HepG2 (cell line): ENCODE results near the gene NCS1. TPM values are rescaled to one million over a fixed set of nuclear protein-coding genes. Genes with fewer than 3 reads are reported as not detected.

ENCODE experiments used
- ATAC-seq: fragments of 200-7000 bp; cut with Tn5 transposase; 3 replicates; pipeline ENCODE4 v1.9.1; 2020; ENCODE audit warnings: mild to moderate bottlenecking, moderate library complexity
- BruUV-seq: library from RNA; stranded (reverse); fragments of 400-500 nt; replicated peaks from 2 replicates; lab custom pipeline; 2021; lab: Mats Ljungman, UMichigan
- CTCF ChIA-PET: fragments of 300-600 bp; formaldehyde crosslinking; extraction: SDS; loops from one replicate; lab custom pipeline; 2021; ENCODE audit warnings: low total read pairs, inconsistent platforms, low intra/inter-chr PET ratio; lab: Yijun Ruan, JAX
- POLR2A ChIA-PET: fragments of 350-600 bp; sonication (Branson Sonifier 250); formaldehyde crosslinking; loops from one replicate; lab custom pipeline; 2020; ENCODE audit warnings: antibody characterized with exemption, inconsistent platforms; lab: Yijun Ruan, JAX
- DNase-seq: peaks from one replicate; pipeline ENCODE4 v3.0.0-alpha.2; 2015; ENCODE audit warnings: low spot score
- FAIRE-seq: peaks from 3 replicates; lab custom pipeline; 2011; peaks lifted over from hg19 to GRCh38; lab: Jason Lieb, UNC
- H2AFZ ChIP-seq: one replicate; pipeline ENCODE4 v1.6.1; 2011; ENCODE audit warnings: low read length, inconsistent platforms
- H3K27ac ChIP-seq: fragments of 300-600 bp; 3 replicates; pipeline ENCODE4 v1.8.0; 2011; ENCODE audit warnings: mixed run types, mild to moderate bottlenecking, mixed read lengths, low read length, inconsistent platforms; ENCODE audit not compliant: insufficient read depth; ENCODE audit errors: extremely low read length
- H3K27me3 ChIP-seq, 2 experiments: fragments of 200-600 bp in 1 of 2; 2 replicates in 1 of 2; 3 replicates in 1 of 2; pipeline versions ENCODE4 v1.6.0 to v1.8.0; 2011; ENCODE audit warnings: low read length in 2 of 2, mild to moderate bottlenecking in 2 of 2, moderate library complexity in 2 of 2, inconsistent platforms in 1 of 2; ENCODE audit not compliant: insufficient read depth in 2 of 2, control insufficient read depth in 1 of 2
- H3K36me3 ChIP-seq, 2 experiments: fragments of 200-600 bp in 1 of 2; replicated peaks in 1 of 2; 2 replicates in 1 of 2; 3 replicates in 1 of 2; pipeline versions ENCODE4 v1.5.1 to v1.8.0; 2011; ENCODE audit warnings: low read length in 2 of 2, inconsistent platforms in 1 of 2; ENCODE audit not compliant: insufficient read depth in 2 of 2, control insufficient read depth in 1 of 2
- H3K4me1 ChIP-seq: 2 replicates; pipeline ENCODE4 v1.5.1; 2012; ENCODE audit warnings: low read length, inconsistent platforms; ENCODE audit not compliant: insufficient read depth
- H3K4me2 ChIP-seq: 2 replicates; pipeline ENCODE4 v1.6.0; 2011; ENCODE audit warnings: low read depth, low read length, inconsistent platforms
- H3K4me3 ChIP-seq, 3 experiments: fragments of 200-600 bp in 1 of 3; sonication (generic), shearing (Covaris generic) in 1 of 3; replicated peaks in 1 of 3; 2 replicates each; pipeline ENCODE4 v1.5.1; 2011 to 2016; ENCODE audit warnings: low read length in 3 of 3, inconsistent platforms in 2 of 3, low read depth in 2 of 3, mild to moderate bottlenecking in 2 of 3, control low read depth in 1 of 3, mixed read lengths in 1 of 3; ENCODE audit not compliant: insufficient read depth in 1 of 3
- H3K79me2 ChIP-seq: one replicate; pipeline ENCODE4 v1.6.1; 2011; ENCODE audit warnings: low read length, inconsistent platforms; ENCODE audit not compliant: insufficient read depth
- H3K9ac ChIP-seq: 2 replicates; pipeline ENCODE4 v1.6.0; 2011; ENCODE audit warnings: mild to moderate bottlenecking, low read depth, low read length, inconsistent platforms; ENCODE audit not compliant: insufficient read depth
- H3K9me3 ChIP-seq: 2 replicates; pipeline ENCODE4 v1.5.1; 2012; ENCODE audit warnings: mild to moderate bottlenecking, low read length
- H4K20me1 ChIP-seq: 2 replicates; pipeline ENCODE4 v1.6.0; 2011; ENCODE audit warnings: inconsistent platforms, mild to moderate bottlenecking, low read length, moderate library complexity; ENCODE audit not compliant: insufficient read depth
- ARID4A ChIP-seq: sonication (generic); formaldehyde crosslinking; IDR thresholded peaks from 2 replicates; pipeline ENCODE4 v1.5.0; 2020; ENCODE audit warnings: mild to moderate bottlenecking, missing genetic modification reagents, borderline replicate concordance
- CCDC6 ChIP-seq: sonication (generic); formaldehyde crosslinking; IDR thresholded peaks from 2 replicates; pipeline ENCODE4 v1.8.1; 2022; ENCODE audit warnings: mild to moderate bottlenecking, missing genetic modification reagents, moderate library complexity
- CTCF ChIP-seq: sonication (generic); formaldehyde crosslinking; IDR thresholded peaks from 2 replicates; pipeline ENCODE4 v1.5.0; 2020; ENCODE audit warnings: mild to moderate bottlenecking, missing genetic modification reagents, moderate library complexity
- FOSL1 ChIP-seq: sonication (generic); formaldehyde crosslinking; IDR thresholded peaks from 2 replicates; pipeline ENCODE4 v1.9.0; 2021; ENCODE audit warnings: missing genetic modification reagents, borderline replicate concordance
- ZNF333 ChIP-seq: sonication (generic); formaldehyde crosslinking; IDR thresholded peaks from 2 replicates; pipeline ENCODE4 v1.4.0; 2020; ENCODE audit warnings: mild to moderate bottlenecking, missing genetic modification reagents, borderline replicate concordance
- ZNF607 ChIP-seq: sonication (generic); formaldehyde crosslinking; IDR thresholded peaks from 2 replicates; pipeline ENCODE4 v1.5.1; 2020; ENCODE audit warnings: missing genetic modification reagents, mild to moderate bottlenecking, borderline replicate concordance
- ZNF782 ChIP-seq: sonication (generic); formaldehyde crosslinking; IDR thresholded peaks from 2 replicates; pipeline ENCODE4 v1.4.0; 2020; ENCODE audit warnings: missing genetic modification reagents, mild to moderate bottlenecking, borderline replicate concordance
- WGBS: methylation state at CpG from one replicate; pipeline ENCODE4 v1.1.6; 2017; ENCODE audit warnings: low lambda C conversion rate; 5-methylcytosine and 5-hydroxymethylcytosine counted together
- in situ Hi-C: cut with HindIII; loops from 2 replicates; pipeline ENCODE4 v1.10.0; 2017; ENCODE audit warnings: low pct_unique_long_range_greater_than_20kb; ENCODE audit not compliant: extremely low pct_ligation_motif_present
- intact Hi-C: fragments of 100-400 bp; cut with micrococcal nuclease; formaldehyde crosslinking; loops from one replicate; pipeline ENCODE4 v1.10.0; 2022; ENCODE audit not compliant: unreplicated experiment
- polyA plus RNA-seq, 8 experiments: library from polyadenylated mRNA; depleted of rRNA in 3 of 8; stranded (reverse) in 7 of 8; unstranded in 1 of 8; fragments of >200 nt; fragmentation: Illumina TruSeq in 4 of 8; extraction: Trizol in 4 of 8; gene quantifications; 2 replicates each; pipeline versions ENCODE4 v1.2.1 to v1.2.3, GENCODE V29; 2011 to 2016; ENCODE audit warnings: low read depth in 4 of 8, missing spikeins in 1 of 8, mixed read lengths in 1 of 8; ENCODE audit not compliant: insufficient read depth in 1 of 8
- total RNA-seq, 5 experiments: library from RNA; depleted of rRNA; stranded (reverse); fragments of >200 nt; fragmentation: Illumina TruSeq; extraction: Trizol; gene quantifications; 2 replicates each; pipeline ENCODE4 v1.2.3, GENCODE V29; 2016; ENCODE audit warnings: low read depth in 1 of 5

Gene NCS1
- total and polyA plus RNA-seq, 2 of the 13 experiments (the other 11 are each of a cell fraction or from before 2014, with no cell fraction given): 4.7 to 6.1 TPM

GRCh38 chr9:130166399-130166798, 5.8 kb upstream of the NCS1 start (continued):
- TF ChIP-seq FOSL1 (CRISPR knock-in tag) (no peak), ZNF333 (CRISPR knock-in tag) (no peak), CCDC6 (no peak), ZNF607 (no peak)

GRCh38 chr9:130167927-130168326, 4.3 kb upstream of the NCS1 start:
- H3K4me3 ChIP-seq: no peak overlapping the region
- H3K27ac ChIP-seq: no peak overlapping the region
- BruUV-seq: no TSS peak
- in situ Hi-C loops: no loop called here
- ChIA-PET POLR2A (no interaction called here), CTCF (no interaction called here)
- no peaks in the 10 kb centered on the region for H3K79me2 ChIP-seq
- H3K27me3 ChIP-seq: peaks cover 5 to 38% of the 10 kb centered on the region in 2 experiments; a peak in 4 of 5 replicates
- no peaks in the 10 kb centered on the region for H3K36me3 ChIP-seq
- H3K9me3 ChIP-seq: no peaks in the 10 kb centered on the region
- TF ChIP-seq ARID4A (CRISPR knock-in tag) (no peak), CTCF (CRISPR knock-in tag) (peak; percentile 32), ZNF782 (CRISPR knock-in tag) (no peak)
- WGBS: 15% methylated on average over 6 of the region's 6 CpGs
- ATAC-seq (no peak), DNase-seq (no peak), FAIRE-seq (no peak)
- intact Hi-C loops: no loop called here
- H3K4me1 ChIP-seq: peaks cover 9% of the 10 kb centered on the region; the same call in 1 of the 2 replicates
- no peak overlapping the region for H3K9ac ChIP-seq
- H4K20me1 ChIP-seq: no peaks in the 10 kb centered on the region
- H2AFZ ChIP-seq: no peak overlapping the region
- H3K4me2 ChIP-seq: no peak overlapping the region
